ENCODE data around the gene KRT33B. TPM values are rescaled to one million over a fixed set of nuclear protein-coding genes. Genes with fewer than 3 reads are reported as not detected.

Gene KRT33B
- total and polyA plus RNA-seq, 2 donors (not counting 1 experiment from before 2014, with no cell fraction given) = not detected

- DNase-seq (ENCODE audit: low read depth in 2 of 2) = no peak
These were observed 41.4 kb downstream of the KRT33B start for GRCh38 chr17:41328207-41328606.

GRCh38 chr17:41327411-41328120 is 42.0 kb downstream of the KRT33B start:
- Histone ChIP-seq H3K4me2 (ENCODE audit: extremely low read depth, insufficient read depth, low read length) (no peak overlapping the region), H3K9ac (ENCODE audit: insufficient read depth, low read length) (no peak overlapping the region), H3K9me3 (ENCODE audit: control insufficient read depth, insufficient read depth, low read depth, low read length) (no peaks in the 10 kb centered on the region), H3K27me3 (ENCODE audit: control insufficient read depth, insufficient read depth, low read length) (no peaks in the 10 kb centered on the region), H3K79me2 (ENCODE audit: control insufficient read depth, insufficient read depth, low read length) (no peaks in the 10 kb centered on the region), H3K4me3 (replicated peaks in 1 of 4; ENCODE audit: control extremely low read depth in 1 of 4, insufficient read depth in 1 of 4, low read depth in 3 of 4, low read length in 4 of 4) (no peak overlapping the region), H3K36me3 (ENCODE audit: control insufficient read depth, insufficient read depth, low read length) (no peaks in the 10 kb centered on the region), H2AFZ (ENCODE audit: low read length) (no peak overlapping the region), H4K20me1 (ENCODE audit: control insufficient read depth, extremely low read depth, insufficient read depth, low read length) (no peaks in the 10 kb centered on the region), H3K27ac (ENCODE audit: insufficient read depth, low read length) (no peak overlapping the region), H3K4me1 (ENCODE audit: control insufficient read depth, extremely low read depth, insufficient read depth, low read length) (no peaks in the 10 kb centered on the region)
- TF ChIP-seq CTCF (conservative IDR thresholded peaks at IDR 0.05 in 1 of 2, IDR thresholded peaks at IDR 0.05 in 1 of 2; ENCODE audit: low read depth in 1 of 2, low read length in 2 of 2) = no peak
- no peak for TF ChIP-seq EZH2 (IDR thresholded peaks at IDR 0.05; ENCODE audit: low read length, missing control alignments)
- DNase-seq (ENCODE audit: low read depth in 2 of 2) = no peak

More at GRCh38 chr17:41328207-41328606, 41.4 kb downstream of the KRT33B start:
- H4K20me1 ChIP-seq (ENCODE audit: control insufficient read depth, extremely low read depth, insufficient read depth, low read length) = no peaks in the 10 kb centered on the region
- H3K9ac ChIP-seq (ENCODE audit: insufficient read depth, low read length) = no peak overlapping the region
- no peak for TF ChIP-seq CTCF (conservative IDR thresholded peaks at IDR 0.05 in 1 of 2, IDR thresholded peaks at IDR 0.05 in 1 of 2; ENCODE audit: low read depth in 1 of 2, low read length in 2 of 2)
- no peak for TF ChIP-seq EZH2 (IDR thresholded peaks at IDR 0.05; ENCODE audit: low read length, missing control alignments)
- H3K79me2 ChIP-seq (ENCODE audit: control insufficient read depth, insufficient read depth, low read length) = no peaks in the 10 kb centered on the region
- H2AFZ ChIP-seq (ENCODE audit: low read length) = no peak overlapping the region
- H3K27ac ChIP-seq (ENCODE audit: insufficient read depth, low read length) = no peak overlapping the region
- H3K27me3 ChIP-seq (ENCODE audit: control insufficient read depth, insufficient read depth, low read length) = no peaks in the 10 kb centered on the region
- H3K4me1 ChIP-seq (ENCODE audit: control insufficient read depth, extremely low read depth, insufficient read depth, low read length) = no peaks in the 10 kb centered on the region
- H3K4me3 ChIP-seq (replicated peaks in 1 of 4; ENCODE audit: control extremely low read depth in 1 of 4, insufficient read depth in 1 of 4, low read depth in 3 of 4, low read length in 4 of 4) = no peak overlapping the region
- H3K36me3 ChIP-seq (ENCODE audit: control insufficient read depth, insufficient read depth, low read length) = no peaks in the 10 kb centered on the region
- no peaks in the 10 kb centered on the region for H3K9me3 ChIP-seq (ENCODE audit: control insufficient read depth, insufficient read depth, low read depth, low read length)
- no peak overlapping the region for H3K4me2 ChIP-seq (ENCODE audit: extremely low read depth, insufficient read depth, low read length)

- H2AFZ ChIP-seq (ENCODE audit: low read length) = no peak overlapping the region
- no peaks in the 10 kb centered on the region for H3K36me3 ChIP-seq (ENCODE audit: control insufficient read depth, insufficient read depth, low read length)
- H3K79me2 ChIP-seq (ENCODE audit: control insufficient read depth, insufficient read depth, low read length) = no peaks in the 10 kb centered on the region
- no peaks in the 10 kb centered on the region for H3K9me3 ChIP-seq (ENCODE audit: control insufficient read depth, insufficient read depth, low read depth, low read length)
- no peak overlapping the region for H3K9ac ChIP-seq (ENCODE audit: insufficient read depth, low read length)
- no peak overlapping the region for H3K4me2 ChIP-seq (ENCODE audit: extremely low read depth, insufficient read depth, low read length)
- no peaks in the 10 kb centered on the region for H4K20me1 ChIP-seq (ENCODE audit: control insufficient read depth, extremely low read depth, insufficient read depth, low read length)
- no peak overlapping the region for H3K27ac ChIP-seq (ENCODE audit: insufficient read depth, low read length)
- H3K27me3 ChIP-seq (ENCODE audit: control insufficient read depth, insufficient read depth, low read length) = no peaks in the 10 kb centered on the region
- no peak overlapping the region for H3K4me3 ChIP-seq (replicated peaks in 1 of 4; ENCODE audit: control extremely low read depth in 1 of 4, insufficient read depth in 1 of 4, low read depth in 3 of 4, low read length in 4 of 4)
- peaks cover 5% of the 10 kb centered on the region for H3K4me1 ChIP-seq (ENCODE audit: control insufficient read depth, extremely low read depth, insufficient read depth, low read length)
- DNase-seq (ENCODE audit: low read depth in 2 of 2) = no peak
- TF ChIP-seq CTCF (conservative IDR thresholded peaks at IDR 0.05 in 1 of 2, IDR thresholded peaks at IDR 0.05 in 1 of 2; ENCODE audit: low read depth in 1 of 2, low read length in 2 of 2) = no peak
- TF ChIP-seq EZH2 (IDR thresholded peaks at IDR 0.05; ENCODE audit: low read length, missing control alignments) = no peak
These were observed 43.2 kb downstream of the KRT33B start for GRCh38 chr17:41326173-41327145.
